GDM1 (cell line): ENCODE results near the gene CARD19.
A peak's percentile ranks its signal among the peaks of the same experiment; 100 is the strongest.

Experiments used
- DNase-seq: peaks from one replicate; lab custom pipeline; 2025; lab: John Stamatoyannopoulos, UW

The CARD19 gene

GRCh38 chr9:93096131-93096802 is at the start of gene CARD19:
Gene CARD19 (plus strand): TSS chr9:93096217. CDS start chr9:93096346, 129 bp downstream.
- DNase-seq, result no peak

DNA sequence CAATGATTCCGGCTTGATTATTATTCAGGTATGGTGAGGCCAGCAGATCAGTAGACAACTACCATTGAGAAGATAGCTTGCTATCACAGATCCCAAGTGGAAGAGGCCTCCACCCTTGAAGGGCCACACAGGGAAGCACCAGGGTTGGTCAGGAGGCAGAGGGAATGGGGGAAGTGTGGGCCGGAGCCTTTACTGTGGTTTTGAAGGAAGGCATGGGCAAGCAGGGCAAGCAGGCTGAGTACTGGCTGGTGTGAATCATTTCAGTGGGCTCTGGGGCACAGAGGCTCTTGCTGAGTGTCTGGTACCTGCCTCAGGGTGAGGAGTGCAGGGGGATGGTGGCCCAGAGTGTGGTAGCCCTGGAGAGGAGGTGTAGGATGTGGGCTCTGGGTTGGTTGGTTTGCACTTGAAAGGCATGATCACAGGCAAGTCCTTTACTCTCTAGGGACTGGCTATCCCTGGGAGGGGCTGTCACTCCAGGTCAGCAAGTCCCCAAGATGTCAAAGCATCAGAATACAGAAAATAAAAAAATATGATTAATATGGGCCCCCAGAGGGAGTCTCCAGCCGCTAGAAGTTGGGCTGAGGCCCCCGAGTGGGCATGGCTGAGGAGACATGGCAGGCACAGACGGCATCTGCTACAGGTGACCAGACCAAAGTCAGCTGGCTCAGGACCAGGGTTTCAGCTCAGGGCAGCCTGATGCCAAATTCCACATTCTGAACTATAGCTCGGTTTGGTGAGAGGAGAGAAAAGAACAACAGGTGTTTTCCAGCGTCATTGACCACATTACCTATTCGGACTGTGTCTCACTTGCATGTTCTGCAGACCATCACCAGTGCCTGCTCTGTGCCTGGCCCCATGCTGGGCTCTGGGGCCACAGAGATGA is 47.2 kb upstream of the CARD19 start:
- DNase-seq, result no peak

- no peak for DNase-seq
These were observed 46.5 kb upstream of the CARD19 start for GRCh38 chr9:93049491-93049890.

DNA sequence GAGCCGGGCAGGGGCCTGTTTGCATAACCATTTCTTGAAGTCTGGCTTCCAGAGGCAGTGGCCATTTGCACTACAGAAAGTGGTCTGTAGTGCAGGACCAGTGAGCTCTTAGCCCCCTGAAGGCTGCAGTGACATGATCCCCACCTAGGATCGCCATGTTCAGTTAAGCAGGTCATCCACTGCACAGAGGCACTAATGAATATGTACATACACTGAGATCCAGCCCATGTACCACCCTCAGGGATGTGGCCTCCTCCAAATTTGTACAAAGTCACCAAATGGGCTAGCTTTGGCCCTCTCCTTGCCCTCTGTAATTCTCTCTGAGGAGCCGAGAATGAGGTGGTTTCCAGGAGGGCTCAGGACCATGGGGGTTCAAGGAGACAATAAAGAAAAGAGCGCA is 45.8 kb upstream of the CARD19 start:
- no peak for DNase-seq

GRCh38 chr9:93051680-93052089 is 44.3 kb upstream of the CARD19 start:
- no peak for DNase-seq

GRCh38 chr9:93052791-93053540 is 43.1 kb upstream of the CARD19 start:
- DNase-seq, result no peak

DNA sequence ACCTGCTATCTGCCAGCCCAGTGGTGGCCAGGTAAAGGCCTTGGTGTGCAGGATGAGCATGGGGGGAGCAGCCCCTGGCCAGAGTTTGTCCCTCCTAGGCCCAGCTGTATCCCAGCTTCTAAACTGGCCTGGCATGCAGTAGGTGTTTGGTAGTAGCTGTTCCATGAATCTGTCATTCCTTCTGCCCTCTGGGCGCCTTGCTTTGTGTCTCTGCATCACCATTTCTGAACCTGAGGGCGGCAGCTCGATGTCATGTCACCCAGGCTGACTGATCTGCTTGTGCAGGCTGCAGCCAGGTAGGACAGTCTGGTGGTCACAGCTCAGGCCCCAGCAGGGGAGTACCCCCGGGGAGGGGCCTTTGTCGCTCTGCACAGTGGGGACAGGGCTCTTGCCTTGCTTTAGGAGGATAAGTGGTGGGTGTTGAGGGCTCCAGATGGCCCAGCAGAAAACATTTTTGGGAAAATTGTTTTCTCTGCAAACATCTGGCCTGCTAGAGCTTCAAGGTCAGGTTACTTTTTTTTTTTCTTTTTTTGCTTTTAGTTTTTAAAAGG is 42.2 kb upstream of the CARD19 start:
- no peak for DNase-seq

DNA sequence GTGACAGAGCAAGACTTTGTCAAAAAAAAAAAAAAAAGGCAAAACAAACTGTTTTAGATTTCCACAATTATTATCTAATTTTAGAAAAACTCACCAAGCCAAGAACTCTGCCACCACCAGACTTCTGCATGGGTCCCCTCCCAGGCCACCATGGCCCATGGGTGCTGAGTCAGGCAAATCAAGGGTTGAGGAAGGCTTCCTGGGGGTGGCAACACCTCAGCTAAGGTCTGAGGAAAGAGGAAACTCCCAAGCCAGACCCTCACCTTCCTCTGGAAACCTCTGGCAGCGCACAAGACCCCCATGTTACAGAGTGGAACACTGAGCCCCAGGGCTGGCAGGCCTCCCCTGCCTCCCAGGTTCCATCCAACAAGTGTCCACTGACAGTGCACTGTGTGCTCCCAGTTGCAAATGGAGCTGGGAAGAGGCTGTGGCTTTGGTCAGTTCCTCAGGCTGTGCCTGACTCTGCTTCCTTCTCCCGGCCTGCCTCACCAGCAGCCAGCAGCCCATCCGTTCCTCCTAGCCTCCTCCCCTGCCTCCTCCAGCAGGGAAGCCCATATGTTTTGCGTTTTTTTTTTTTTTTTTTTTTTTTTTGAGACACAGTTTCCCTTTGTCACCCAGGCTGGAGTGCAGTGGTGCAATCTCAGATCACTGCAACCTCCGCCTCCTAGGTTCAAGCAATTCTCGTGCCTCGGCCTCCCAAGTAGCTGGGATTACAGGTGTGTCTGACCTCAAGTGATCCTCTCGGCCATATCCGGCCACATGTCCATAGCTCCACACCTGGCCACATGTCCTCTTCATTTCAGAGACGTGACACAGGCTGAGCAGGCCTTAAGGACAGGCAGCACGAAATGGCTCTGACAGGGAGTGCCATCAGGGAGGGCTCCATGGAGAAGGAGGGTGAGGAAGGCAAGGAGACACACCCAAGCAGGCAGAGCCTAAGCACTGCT is 41.0 kb upstream of the CARD19 start:
- DNase-seq, result no peak

DNA sequence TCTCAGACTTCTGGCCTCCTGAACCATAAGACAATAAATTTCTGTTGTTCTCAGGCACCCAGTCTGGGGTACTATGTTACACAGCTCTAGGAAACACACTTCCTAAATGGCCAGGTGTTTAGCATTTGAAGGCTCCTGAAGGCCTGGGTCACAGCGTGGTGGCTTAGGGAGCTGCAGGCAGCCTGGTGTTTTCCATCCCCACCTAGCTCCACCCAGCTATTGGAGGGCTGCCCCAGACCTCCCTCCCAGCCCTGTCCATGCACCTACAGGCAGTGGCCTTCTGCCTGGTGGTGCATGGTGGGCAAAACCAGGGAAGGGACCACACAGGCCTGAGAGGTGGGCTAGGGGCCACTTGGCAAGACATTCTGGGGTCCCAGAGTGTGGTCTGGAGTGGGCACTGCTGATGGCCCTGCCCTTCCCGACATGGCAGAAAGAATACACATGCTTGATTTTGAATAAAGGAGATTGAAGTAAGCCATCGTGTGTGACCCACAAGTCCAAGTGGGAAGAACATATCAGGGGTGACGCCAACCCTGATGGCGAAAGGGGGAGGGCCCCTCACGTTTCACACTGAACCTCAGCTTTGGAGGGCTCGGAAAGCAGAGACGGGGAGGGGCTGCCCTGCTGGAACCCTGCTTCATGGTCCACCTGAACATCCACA is 38.8 kb upstream of the CARD19 start:
- DNase-seq, result no peak

DNA sequence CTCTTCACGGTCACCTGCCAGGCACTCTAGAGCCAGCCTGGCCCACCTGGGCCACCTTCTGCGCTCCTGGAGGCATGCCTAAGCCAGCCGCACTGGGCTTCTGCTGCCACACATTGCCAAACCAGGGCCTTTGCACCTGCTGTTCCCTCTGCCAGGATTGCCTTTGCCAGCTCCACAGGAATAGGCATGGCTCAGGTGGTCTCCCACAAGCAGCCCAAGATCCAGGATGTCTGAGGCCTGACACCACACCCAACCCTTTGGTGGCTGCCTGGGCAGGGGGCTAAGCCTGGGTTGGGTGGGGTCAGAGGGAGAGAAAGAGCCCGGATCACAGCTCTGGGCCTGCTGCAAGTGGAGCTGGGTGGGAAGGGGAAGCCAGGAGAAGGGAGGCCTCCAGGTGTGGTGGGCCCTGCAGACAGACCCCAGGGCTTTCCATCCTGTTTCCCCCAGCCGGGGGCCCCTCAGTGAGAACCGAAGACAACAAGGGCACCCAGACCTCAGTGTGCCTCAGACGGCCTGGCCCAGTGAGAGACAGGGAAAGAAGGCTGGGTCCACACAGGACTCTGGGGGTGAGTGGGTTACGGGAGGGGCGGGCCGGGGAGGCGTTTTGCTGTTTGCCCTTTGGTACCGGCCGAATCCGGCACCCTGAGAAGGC is 38.2 kb upstream of the CARD19 start:
- DNase-seq, result no peak

GRCh38 chr9:93058355-93059010 is 37.5 kb upstream of the CARD19 start, which contains the start of gene SUSD3:
Gene SUSD3 (plus strand): TSS chr9:93058701. CDS start chr9:93058743, 42 bp downstream.
- peak; percentile 70 for DNase-seq

DNA sequence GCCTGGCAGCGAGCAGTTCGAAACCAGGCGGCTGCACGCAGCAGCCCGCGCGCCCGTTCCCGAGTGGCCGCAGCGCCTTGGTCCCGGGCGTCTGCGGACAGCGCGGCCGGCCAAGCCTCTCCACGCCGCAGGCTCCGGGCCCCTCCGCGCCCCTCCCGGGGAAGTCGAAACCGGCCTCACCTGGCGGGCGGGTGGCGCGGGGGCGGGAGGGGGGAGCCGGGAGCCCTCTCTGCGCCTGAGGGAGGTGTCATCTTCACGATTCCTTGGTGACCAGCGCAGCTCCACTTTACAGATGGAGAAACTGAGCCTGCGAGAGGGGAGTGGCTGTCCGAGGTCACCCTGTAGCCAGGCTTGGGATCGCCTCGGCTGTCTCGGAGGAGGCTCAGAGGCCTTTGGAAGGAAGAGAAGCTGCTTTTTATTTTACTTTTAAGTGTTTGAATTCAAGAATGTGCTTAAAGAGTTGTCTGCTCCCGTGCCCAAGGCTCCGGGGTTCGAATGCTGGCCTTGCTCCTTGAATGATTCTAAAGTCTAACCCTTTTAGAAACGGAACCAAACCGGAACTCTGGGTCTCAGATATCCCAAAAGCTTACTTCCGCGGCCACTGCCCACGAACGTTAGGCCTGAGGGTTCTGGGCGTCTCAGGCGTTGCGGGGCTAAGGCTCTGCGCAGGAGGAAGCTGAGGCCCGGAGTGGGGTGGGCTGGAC is 36.9 kb upstream of the CARD19 start:
- DNase-seq, result peak; percentile 77

- DNase-seq, result no peak
These were observed 36.1 kb upstream of the CARD19 start for GRCh38 chr9:93059715-93060578.

GRCh38 chr9:93060746-93061259 is 35.2 kb upstream of the CARD19 start:
- no peak for DNase-seq

DNA sequence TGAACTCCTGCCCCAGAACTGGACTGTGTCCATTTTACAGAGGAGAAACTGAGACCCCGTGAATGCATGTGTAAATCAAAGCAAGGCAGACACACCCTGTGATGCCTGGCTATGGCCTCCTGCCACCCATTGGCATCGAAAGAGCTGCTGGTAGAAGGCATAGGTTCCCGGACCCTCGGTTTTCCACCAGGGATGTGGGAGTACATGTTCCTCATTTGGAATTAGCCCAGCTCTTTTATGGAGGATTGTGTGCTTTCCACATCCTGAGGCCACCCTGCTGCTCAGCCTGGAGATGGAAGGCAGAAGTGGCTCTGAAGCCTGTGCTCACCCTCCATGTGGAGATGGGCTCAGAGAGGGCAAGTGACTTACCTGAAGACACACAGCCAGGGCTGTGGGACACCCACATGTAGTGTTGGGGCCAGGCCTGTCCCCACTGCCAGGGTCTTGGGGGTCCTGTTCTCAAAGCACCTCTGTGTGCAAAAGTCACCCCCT is 34.7 kb upstream of the CARD19 start:
- no peak for DNase-seq

DNA sequence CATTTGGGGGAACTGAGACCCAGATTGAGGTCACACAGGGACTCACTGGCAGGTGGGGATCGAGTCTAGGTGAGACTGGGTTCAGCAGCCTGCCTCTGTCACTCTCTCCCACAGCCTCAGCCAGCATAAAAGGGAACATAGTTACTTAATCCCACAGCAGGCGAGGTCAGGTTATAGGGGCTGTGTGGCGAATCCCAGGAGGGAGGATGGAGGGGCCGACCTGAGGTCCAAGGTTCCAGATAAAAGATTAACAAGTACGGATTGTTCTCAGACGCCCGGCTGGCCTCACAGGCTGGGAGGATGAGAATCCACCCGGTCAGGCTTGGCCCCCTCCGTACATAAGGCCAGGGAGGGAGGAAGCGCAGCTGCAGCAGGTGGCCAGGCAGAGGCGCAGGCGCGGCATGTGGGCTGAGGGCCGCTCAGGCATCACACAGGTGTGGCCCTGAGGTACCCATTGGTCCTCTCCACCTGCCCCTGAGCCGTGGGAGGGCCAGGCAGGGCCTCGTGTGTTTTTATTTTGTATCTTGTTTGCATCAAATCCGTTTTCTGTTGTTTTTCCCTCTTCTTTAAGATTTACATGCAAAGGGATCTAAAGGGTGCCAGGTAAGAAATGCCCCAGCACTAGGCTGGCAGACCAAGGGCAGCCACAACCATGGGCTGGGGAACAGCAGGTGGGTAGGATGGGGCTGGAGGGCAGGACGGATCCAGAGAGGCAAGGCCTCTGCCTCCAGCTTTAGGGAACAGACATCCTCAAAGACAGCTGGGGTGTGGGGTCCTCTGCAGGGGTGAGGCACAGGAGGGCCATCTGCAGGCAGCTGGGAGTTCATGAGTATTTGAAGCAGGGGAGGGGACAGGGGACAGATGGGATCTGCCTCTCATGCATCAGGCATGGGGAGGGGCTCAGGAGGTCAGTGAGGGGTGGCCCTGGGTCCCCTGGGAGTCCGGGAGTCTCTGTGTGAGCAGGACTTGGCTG is 33.9 kb upstream of the CARD19 start:
- DNase-seq, result no peak
